Measurements from ENCODE around the gene KRT37.
A peak's percentile ranks its signal among the peaks of the same experiment; 100 is the strongest.
"Not testable (repeated sequence)": the region's sequence is repeated elsewhere in the genome, so short reads cannot be mapped to it uniquely, and the experiment has no call there.

KRT37 gene

DNA sequence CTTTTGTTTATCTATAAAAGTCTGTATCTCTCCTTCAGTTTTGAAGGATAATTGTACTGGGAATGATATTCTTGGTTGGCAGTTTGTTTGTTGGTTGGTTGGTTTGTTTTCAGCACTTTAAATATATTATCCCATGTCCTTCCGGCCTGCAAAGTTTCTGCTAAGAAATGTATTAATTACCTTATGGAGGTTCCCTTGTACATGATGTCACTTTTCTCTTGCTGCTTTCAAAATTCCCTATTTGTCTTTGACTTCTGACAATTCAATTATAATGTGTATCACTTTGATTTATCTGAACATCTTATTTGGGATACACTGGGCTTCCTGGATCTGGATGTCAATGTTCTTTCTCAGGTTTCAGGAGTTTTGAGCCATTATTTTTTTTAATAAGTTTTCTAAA lies 38.2 kb downstream of the KRT37 start:
- H3K18ac ChIP-seq (ENCODE audit: low read length) = no peak overlapping the region
- no peak overlapping the region for H4K12ac ChIP-seq (ENCODE audit: low read depth, low read length)
- no peak for DNase-seq
- no peak overlapping the region for H4K8ac ChIP-seq (ENCODE audit: low read depth, low read length)
- no peak overlapping the region for H3K14ac ChIP-seq (ENCODE audit: low read length)
- no peak overlapping the region for H4K91ac ChIP-seq (ENCODE audit: low read depth, low read length)
- no peak overlapping the region for H3K4me2 ChIP-seq (ENCODE audit: low read length)
- H2BK120ac ChIP-seq (ENCODE audit: insufficient read depth, low read length, poor library complexity) = no peak overlapping the region
- no peak overlapping the region for H2AK5ac ChIP-seq (ENCODE audit: low read length)
- no CpG with 5 or more reads among the region's 1 CpG for WGBS (ENCODE audit: extremely low coverage, insufficient coverage, insufficient read length)
- H3K79me1 ChIP-seq (ENCODE audit: low read length) = peaks cover 2% of the 10 kb centered on the region
- H3K9ac ChIP-seq (ENCODE audit: low read length) = no peak overlapping the region
- peaks cover 3 to 5% of the 10 kb centered on the region in 2 experiments for H3K4me1 ChIP-seq (ENCODE audit: control insufficient read depth in 1 of 2, insufficient read depth in 2 of 2, low read length in 2 of 2)
- H3K79me2 ChIP-seq (ENCODE audit: control insufficient read depth, insufficient read depth, low read length, poor library complexity) = no peaks in the 10 kb centered on the region
- no peak overlapping the region for H3K4ac ChIP-seq (ENCODE audit: low read depth, low read length)
- no peak overlapping the region for H3K4me3 ChIP-seq (ENCODE audit: low read depth, low read length)
- H3K36me3 ChIP-seq (ENCODE audit: control insufficient read depth in 1 of 2, insufficient read depth in 2 of 2, low read length in 2 of 2) = no peaks in the 10 kb centered on the region
- H3K9me3 ChIP-seq (ENCODE audit: insufficient read depth, low read depth, low read length) = no peaks in the 10 kb centered on the region
- no peak overlapping the region for H2BK12ac ChIP-seq (ENCODE audit: low read length)
- no peak overlapping the region for H3K27ac ChIP-seq (ENCODE audit: low read depth, low read length)
- H2BK5ac ChIP-seq (ENCODE audit: low read depth, low read length, poor library complexity) = no peak overlapping the region
- no peak overlapping the region for H2AFZ ChIP-seq (ENCODE audit: insufficient read depth, low read length, poor library complexity)
- no peak overlapping the region for H3K23ac ChIP-seq (ENCODE audit: low read length)
- no peaks in the 10 kb centered on the region for H3K27me3 ChIP-seq (ENCODE audit: insufficient read depth, low read length)

DNA sequence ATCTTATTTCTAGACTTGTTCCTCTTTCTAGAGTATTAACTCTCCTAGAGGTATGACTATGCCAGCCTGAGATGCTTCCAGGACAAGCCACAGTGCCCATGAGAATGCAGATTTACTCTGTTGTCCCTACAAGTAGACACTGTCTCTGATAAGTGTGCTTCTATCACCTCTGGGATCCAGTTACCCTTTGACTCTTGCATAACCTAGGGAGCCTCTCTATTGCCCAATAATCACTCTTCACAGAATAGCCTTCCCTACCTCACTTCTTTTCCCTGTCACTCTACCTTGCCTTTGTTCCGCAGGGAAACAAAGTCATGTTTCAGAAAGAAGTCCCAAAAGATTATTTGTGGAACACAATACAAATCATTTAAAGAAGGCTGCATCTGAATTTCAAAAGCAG lies 40.7 kb downstream of the KRT37 start:
- no peaks in the 10 kb centered on the region for H3K27me3 ChIP-seq (ENCODE audit: insufficient read depth, low read length)
- no peak overlapping the region for H4K12ac ChIP-seq (ENCODE audit: low read depth, low read length)
- no peak overlapping the region for H2BK120ac ChIP-seq (ENCODE audit: insufficient read depth, low read length, poor library complexity)
- no peak overlapping the region for H3K18ac ChIP-seq (ENCODE audit: low read length)
- no peak overlapping the region for H3K4me2 ChIP-seq (ENCODE audit: low read length)
- no peaks in the 10 kb centered on the region for H3K36me3 ChIP-seq (ENCODE audit: control insufficient read depth in 1 of 2, insufficient read depth in 2 of 2, low read length in 2 of 2)
- no peak overlapping the region for H3K4ac ChIP-seq (ENCODE audit: low read depth, low read length)
- no peak overlapping the region for H3K23ac ChIP-seq (ENCODE audit: low read length)
- H4K8ac ChIP-seq (ENCODE audit: low read depth, low read length) = no peak overlapping the region
- no peak overlapping the region for H2AK5ac ChIP-seq (ENCODE audit: low read length)
- H3K4me1 ChIP-seq (ENCODE audit: control insufficient read depth in 1 of 2, insufficient read depth in 2 of 2, low read length in 2 of 2) = peaks cover 0 to 4% of the 10 kb centered on the region in 2 experiments
- peak in 1 of 2 donors; percentile 20 for DNase-seq
- H2BK5ac ChIP-seq (ENCODE audit: low read depth, low read length, poor library complexity) = no peak overlapping the region
- H3K14ac ChIP-seq (ENCODE audit: low read length) = no peak overlapping the region
- peaks cover 3% of the 10 kb centered on the region for H3K9me3 ChIP-seq (ENCODE audit: insufficient read depth, low read depth, low read length)
- no peak overlapping the region for H3K27ac ChIP-seq (ENCODE audit: low read depth, low read length)
- no peak overlapping the region for H2BK12ac ChIP-seq (ENCODE audit: low read length)
- WGBS (ENCODE audit: extremely low coverage, insufficient coverage, insufficient read length) = no CpG with 5 or more reads among the region's 1 CpG
- no peak overlapping the region for H3K4me3 ChIP-seq (ENCODE audit: low read depth, low read length)
- H3K9ac ChIP-seq (ENCODE audit: low read length) = no peak overlapping the region
- H3K79me1 ChIP-seq (ENCODE audit: low read length) = no peaks in the 10 kb centered on the region
- no peaks in the 10 kb centered on the region for H3K79me2 ChIP-seq (ENCODE audit: control insufficient read depth, insufficient read depth, low read length, poor library complexity)
- no peak overlapping the region for H4K91ac ChIP-seq (ENCODE audit: low read depth, low read length)
- no peak overlapping the region for H2AFZ ChIP-seq (ENCODE audit: insufficient read depth, low read length, poor library complexity)

DNA sequence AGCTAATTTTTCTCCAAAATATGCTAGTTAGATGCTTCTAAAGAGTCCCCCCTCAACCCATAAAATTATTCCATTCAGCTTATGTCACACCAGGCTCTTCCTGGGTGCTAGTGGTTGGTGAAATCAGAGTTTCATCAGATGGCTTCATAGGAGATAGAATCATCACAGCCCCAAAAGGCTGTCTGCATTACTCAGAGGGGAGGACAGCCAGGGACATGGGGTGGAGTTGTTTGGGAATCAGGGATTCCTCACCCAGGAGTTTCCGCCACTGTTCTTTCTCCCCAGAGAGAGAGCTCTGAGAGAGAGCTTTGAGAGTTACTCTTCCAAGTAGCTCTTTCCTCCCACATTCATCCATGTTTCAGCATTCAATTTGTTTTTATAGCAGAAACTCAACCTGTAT lies 42.0 kb downstream of the KRT37 start:
- no peaks in the 10 kb centered on the region for H3K36me3 ChIP-seq (ENCODE audit: control insufficient read depth in 1 of 2, insufficient read depth in 2 of 2, low read length in 2 of 2)
- H3K14ac ChIP-seq (ENCODE audit: low read length) = no peak overlapping the region
- no peak overlapping the region for H3K27ac ChIP-seq (ENCODE audit: low read depth, low read length)
- peaks cover 3% of the 10 kb centered on the region for H3K9me3 ChIP-seq (ENCODE audit: insufficient read depth, low read depth, low read length)
- no peak overlapping the region for H3K4me2 ChIP-seq (ENCODE audit: low read length)
- no peak overlapping the region for H4K91ac ChIP-seq (ENCODE audit: low read depth, low read length)
- H3K4ac ChIP-seq (ENCODE audit: low read depth, low read length) = no peak overlapping the region
- no peak overlapping the region for H2BK12ac ChIP-seq (ENCODE audit: low read length)
- H4K8ac ChIP-seq (ENCODE audit: low read depth, low read length) = no peak overlapping the region
- no peak overlapping the region for H3K18ac ChIP-seq (ENCODE audit: low read length)
- no CpG with 5 or more reads among the region's 1 CpG for WGBS (ENCODE audit: extremely low coverage, insufficient coverage, insufficient read length)
- no peak overlapping the region for H2BK5ac ChIP-seq (ENCODE audit: low read depth, low read length, poor library complexity)
- peak in 1 of 2 donors; percentile 21 for DNase-seq
- no peak overlapping the region for H3K4me3 ChIP-seq (ENCODE audit: low read depth, low read length)
- H3K79me2 ChIP-seq (ENCODE audit: control insufficient read depth, insufficient read depth, low read length, poor library complexity) = no peaks in the 10 kb centered on the region
- H3K27me3 ChIP-seq (ENCODE audit: insufficient read depth, low read length) = no peaks in the 10 kb centered on the region
- no peak overlapping the region for H3K23ac ChIP-seq (ENCODE audit: low read length)
- H2AK5ac ChIP-seq (ENCODE audit: low read length) = no peak overlapping the region
- H3K79me1 ChIP-seq (ENCODE audit: low read length) = no peaks in the 10 kb centered on the region
- H2BK120ac ChIP-seq (ENCODE audit: insufficient read depth, low read length, poor library complexity) = no peak overlapping the region
- H3K9ac ChIP-seq (ENCODE audit: low read length) = no peak overlapping the region
- H3K4me1 ChIP-seq (ENCODE audit: control insufficient read depth in 1 of 2, insufficient read depth in 2 of 2, low read length in 2 of 2) = peaks cover 3 to 7% of the 10 kb centered on the region in 2 experiments
- H4K12ac ChIP-seq (ENCODE audit: low read depth, low read length) = no peak overlapping the region
- H2AFZ ChIP-seq (ENCODE audit: insufficient read depth, low read length, poor library complexity) = no peak overlapping the region

DNA sequence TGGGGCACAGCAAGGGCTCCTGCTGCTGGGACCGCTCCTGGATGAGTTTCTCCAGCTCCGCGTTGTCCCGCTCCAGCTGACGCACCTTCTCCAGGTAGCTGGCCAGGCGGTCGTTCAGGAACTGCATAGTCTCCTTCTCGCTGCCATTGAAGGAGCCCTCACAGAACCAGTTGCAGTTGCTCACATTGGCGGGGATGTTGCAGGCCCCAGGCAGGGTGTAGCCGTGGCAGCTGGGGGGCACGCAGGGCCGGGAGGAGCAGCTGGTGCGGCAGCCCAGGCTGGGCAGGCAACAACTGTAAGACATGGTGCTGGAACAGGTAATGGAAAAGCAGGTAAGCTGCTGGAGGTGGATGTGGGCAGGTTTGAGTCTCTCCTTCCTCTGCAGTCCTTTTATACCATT lies 42.4 kb downstream of the KRT37 start, which contains the start of gene KRT34:
TSS of gene KRT34 (minus strand) at position 364 of the 400 bp plus-strand sequence. CDS start at position 304, 60 bp downstream.
- H3K79me2 ChIP-seq (ENCODE audit: control insufficient read depth, insufficient read depth, low read length, poor library complexity); H2BK120ac ChIP-seq (ENCODE audit: insufficient read depth, low read length, poor library complexity); H3K9me3 ChIP-seq (ENCODE audit: insufficient read depth, low read depth, low read length); H3K14ac ChIP-seq (ENCODE audit: low read length); DNase-seq; H4K12ac ChIP-seq (ENCODE audit: low read depth, low read length); H3K4me1 ChIP-seq (ENCODE audit: control insufficient read depth in 1 of 2, insufficient read depth in 2 of 2, low read length in 2 of 2); H2BK5ac ChIP-seq (ENCODE audit: low read depth, low read length, poor library complexity); H3K79me1 ChIP-seq (ENCODE audit: low read length); H3K27ac ChIP-seq (ENCODE audit: low read depth, low read length); H3K4me2 ChIP-seq (ENCODE audit: low read length); H2BK12ac ChIP-seq (ENCODE audit: low read length); H3K4ac ChIP-seq (ENCODE audit: low read depth, low read length); H4K8ac ChIP-seq (ENCODE audit: low read depth, low read length); H2AFZ ChIP-seq (ENCODE audit: insufficient read depth, low read length, poor library complexity); H3K18ac ChIP-seq (ENCODE audit: low read length); H3K36me3 ChIP-seq (ENCODE audit: control insufficient read depth in 1 of 2, insufficient read depth in 2 of 2, low read length in 2 of 2); H4K91ac ChIP-seq (ENCODE audit: low read depth, low read length); H3K9ac ChIP-seq (ENCODE audit: low read length); H3K23ac ChIP-seq (ENCODE audit: low read length); H2AK5ac ChIP-seq (ENCODE audit: low read length); H3K27me3 ChIP-seq (ENCODE audit: insufficient read depth, low read length); H3K4me3 ChIP-seq (ENCODE audit: low read depth, low read length): not testable (repeated sequence)
- WGBS (ENCODE audit: extremely low coverage, insufficient coverage, insufficient read length) = no CpG with 5 or more reads among the region's 13 CpGs

Data from trophoblast cell (in vitro differentiated cells and primary cell).